Fibroblast of skin of abdomen (primary cell): Measurements from ENCODE around the gene DDX43.
"Not testable (repeated sequence)": the region's sequence is repeated elsewhere in the genome, so short reads cannot be mapped to it uniquely, and the experiment has no call there.

Experiments used
- DNase-seq: peaks from one replicate; pipeline ENCODE4 v3.0.0-alpha.2; 2013

The DDX43 gene

GRCh38 chr6:73388800-73389512 is 5.7 kb upstream of the DDX43 start:
- DNase-seq, result peak; percentile 58

- no peak for DNase-seq
These were observed 4.8 kb upstream of the DDX43 start for GRCh38 chr6:73389854-73390253.

DNA sequence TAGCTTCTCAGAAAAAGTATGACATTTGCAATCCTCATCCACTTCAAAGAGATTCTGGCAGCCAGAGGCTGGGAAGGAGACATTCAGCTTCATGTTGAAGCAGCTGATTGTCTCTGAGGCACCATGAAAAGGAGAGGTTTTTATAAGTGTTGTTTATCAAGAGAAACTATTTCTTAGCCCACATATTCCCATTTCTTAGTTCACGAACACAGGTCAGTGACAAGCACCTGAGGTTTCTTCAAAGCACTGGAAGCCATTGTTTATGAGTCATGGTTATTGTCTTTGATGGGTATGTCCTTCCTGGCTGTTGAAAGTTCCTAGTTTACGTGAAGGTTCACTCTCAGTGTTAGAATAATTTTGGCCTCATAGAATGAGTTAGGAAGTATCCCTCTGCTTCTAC is 3.0 kb upstream of the DDX43 start:
- no peak for DNase-seq

GRCh38 chr6:73392188-73392587 is 2.4 kb upstream of the DDX43 start:
- DNase-seq, result not testable (repeated sequence)

DNA sequence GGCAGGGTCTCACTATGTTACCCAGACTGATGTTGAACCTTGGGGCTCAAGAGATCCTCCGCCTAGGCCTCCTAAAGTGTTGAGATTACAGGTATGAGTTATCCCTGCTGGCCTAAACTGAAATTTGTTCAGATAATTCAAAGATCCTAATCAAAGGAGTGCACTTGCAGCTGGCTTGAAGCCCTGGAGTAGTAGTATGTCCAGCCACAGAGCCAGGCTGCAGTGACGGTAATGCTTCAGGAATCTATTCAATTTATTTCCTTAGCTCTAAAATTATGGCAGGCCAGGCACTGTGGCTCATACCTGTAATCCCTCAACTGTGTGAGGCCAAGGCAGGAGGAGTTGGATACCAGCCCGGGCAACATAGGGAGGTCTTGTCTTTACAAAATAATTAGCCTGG is 1.4 kb upstream of the DDX43 start:
- DNase-seq, result no peak

GRCh38 chr6:73395875-73396274 is 1.2 kb downstream of the DDX43 start:
- no peak for DNase-seq

GRCh38 chr6:73400656-73401055 is 6.0 kb downstream of the DDX43 start:
- no peak for DNase-seq

DNA sequence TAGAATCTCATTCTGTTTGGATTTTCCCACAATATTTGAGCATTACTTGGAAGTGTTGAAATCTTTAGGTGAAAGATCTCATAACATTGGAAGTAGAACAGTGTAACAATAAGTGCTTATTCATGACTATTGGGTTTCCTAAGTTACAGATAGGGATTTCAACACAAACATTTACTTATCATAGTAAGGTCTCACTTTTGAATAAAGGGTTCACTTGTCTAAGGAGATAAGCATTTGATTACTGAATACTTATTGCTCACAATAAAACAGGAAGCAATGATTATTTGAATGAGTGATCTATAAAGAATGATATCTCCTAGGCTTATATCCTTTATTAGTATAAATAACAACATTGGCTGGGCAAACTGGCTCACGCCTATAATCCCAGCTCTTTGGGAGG is 14.8 kb downstream of the DDX43 start:
- no peak for DNase-seq

GRCh38 chr6:73413102-73413501 is 18.5 kb downstream of the DDX43 start:
- DNase-seq, result no peak

GRCh38 chr6:73418081-73418741 is 23.6 kb downstream of the DDX43 start:
- peak; percentile 17 for DNase-seq

DNA sequence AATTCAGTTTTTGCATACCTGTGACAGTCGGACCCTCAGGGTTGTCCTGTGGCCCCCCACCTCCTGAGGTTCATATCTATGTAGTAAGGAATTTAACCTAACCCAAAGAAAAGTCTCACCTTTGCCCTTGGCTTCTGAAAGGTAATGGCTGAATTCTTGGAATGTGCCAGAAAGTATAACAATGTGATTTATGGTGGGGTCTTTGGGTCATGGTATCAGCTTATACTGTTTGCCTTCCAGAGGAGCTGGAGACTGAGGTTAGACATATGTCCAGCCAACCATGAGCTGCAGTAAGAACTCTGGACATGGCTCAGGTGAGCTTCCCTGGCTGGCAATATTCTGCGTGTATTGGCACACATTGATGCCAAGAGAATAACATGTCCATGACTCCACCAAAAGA is 26.9 kb downstream of the DDX43 start:
- no peak for DNase-seq

DNA sequence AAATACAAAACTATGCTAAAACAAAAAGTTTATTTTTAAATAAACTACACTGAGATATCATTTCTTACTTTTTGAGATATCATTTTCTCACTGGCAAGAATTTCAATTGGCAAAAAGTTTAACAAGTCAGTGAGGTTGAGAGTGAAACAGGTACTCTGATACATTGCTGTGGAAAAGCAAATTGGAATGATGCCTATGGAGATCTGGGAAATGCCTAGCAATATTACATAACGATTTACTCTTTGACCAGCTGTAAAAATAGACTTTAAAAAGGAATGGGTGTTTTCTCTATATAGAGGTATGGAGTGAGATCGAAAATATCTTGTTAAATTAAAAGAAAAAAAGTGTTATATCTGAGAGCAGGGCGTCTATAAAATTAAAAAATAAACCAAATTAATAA is 40.6 kb downstream of the DDX43 start:
- DNase-seq, result no peak

DNA sequence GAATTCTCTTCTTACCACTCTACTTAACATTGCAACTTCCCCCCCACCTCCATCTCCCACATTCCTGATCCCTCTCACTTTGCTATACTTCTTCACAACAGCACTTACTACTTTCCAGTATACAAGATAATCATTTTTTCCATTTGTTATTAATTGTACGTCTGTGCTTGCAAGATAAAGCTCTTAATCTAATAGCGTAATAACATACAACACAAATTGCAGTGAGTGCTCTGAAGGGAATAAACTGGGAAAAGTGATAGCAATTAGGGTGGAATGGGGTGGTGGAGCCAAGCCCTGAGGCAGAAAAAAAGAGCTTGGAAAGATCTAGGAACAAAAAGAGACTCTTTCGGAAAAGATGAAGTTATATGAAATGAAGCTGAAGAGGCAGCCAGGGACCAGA is 48.9 kb downstream of the DDX43 start:
- DNase-seq, result no peak

DNA sequence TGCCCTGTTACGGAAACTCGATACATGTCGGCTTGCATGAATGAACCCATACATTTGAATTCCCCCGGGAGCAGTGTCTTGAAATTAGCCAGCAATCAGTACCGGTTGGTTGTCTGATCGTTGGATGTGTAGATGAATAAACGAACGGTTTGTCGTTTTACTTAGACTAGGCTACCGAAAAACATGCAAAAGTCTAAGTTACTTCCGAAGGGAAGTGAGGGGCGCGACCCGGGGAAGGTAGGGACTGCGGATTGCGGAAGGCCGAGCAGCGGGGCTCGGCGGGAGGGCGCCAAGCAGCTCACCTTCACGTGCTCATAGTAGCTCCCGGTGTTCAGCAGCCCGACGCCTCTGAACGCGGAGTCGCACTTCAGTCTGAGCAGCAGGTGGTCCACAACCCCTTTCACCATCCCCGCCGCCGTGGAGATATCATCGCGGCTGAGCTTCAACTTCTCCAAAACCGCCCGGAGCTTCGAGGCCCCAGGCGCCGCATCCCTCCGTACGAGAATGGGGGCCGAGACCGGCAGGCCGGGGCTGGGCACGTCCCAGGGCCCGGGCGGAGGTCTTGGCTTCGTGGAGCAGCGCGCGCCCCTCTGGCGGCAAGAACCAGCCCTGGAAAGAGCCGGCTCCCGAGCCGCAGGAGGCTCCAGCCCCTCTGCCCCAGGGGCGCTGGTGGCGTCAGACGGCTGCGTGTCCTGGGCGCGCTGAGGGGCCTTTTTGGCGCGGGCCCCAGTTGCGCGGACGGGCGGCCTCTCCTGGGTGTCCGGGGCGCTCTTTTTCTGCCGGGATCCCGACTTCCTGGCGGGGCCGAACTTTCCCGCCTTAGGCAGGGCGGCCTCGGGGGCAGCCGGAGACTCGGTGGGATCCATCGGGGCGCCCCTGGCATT is 56.8 kb downstream of the DDX43 start:
- peak; percentile 56 for DNase-seq

- DNase-seq, result peak; percentile 65
These were observed 57.5 kb downstream of the DDX43 start, which contains the start of gene CGAS for GRCh38 chr6:73452107-73452461. CGAS (minus strand) TSS chr6:73452297; CDS start chr6:73452181, 116 bp downstream.

DNA sequence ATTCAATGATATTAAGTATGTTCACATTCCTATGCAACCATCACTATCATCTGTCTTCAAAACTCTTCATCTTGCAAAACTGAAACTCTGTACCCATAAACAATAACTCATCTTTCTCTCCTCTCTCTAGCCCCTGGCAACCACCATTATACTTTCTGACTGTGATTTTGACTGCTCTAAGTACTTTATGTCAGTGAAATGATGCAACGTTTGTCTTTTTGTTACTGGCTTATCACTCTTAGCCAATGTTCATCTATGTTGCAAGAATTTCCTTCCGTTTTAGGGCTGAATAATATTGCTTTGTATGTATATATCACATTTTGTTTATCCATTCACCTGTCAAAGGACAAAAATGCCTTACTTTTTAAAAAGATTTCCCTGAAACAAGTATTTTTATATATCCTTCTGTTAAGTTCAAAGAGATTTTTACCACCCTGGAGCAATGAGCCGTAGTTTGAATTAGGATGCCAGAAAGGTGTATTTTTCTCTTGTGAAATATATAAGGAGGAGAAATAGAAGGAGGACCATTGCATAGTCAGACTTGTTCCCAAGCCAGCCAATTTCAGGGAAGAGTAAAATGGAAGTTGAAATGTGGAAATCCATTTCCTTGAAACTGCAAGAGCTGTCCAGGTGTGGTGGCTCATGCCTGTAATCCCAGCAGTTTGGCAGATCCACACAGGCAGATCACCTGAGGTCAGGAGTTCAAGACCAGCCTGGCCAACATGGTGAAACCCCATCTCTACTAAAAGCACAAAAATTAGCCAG is 61.4 kb downstream of the DDX43 start:
- DNase-seq, result peak; percentile 3

GRCh38 chr6:73459474-73459873 is 64.8 kb downstream of the DDX43 start:
- DNase-seq, result peak; percentile 6

DNA sequence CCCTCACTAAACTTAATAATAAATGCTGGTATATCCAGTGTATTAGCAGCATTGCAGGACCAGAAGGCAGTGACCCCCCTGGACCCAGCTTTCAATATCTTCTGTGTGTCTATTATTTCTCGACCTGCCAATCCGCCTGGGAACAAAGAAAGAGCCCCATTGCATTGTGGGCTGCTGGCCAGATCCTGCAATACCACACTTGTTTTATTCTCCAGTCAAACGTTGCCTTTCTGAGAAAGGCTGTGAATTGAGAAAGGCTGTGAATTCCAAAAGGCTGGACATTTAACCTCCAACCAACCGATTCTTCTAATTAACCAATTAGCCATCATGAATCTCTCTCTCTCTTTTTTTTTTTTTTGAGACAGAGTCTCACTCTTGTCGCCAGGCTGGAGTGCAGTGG is 65.4 kb downstream of the DDX43 start:
- no peak for DNase-seq

DNA sequence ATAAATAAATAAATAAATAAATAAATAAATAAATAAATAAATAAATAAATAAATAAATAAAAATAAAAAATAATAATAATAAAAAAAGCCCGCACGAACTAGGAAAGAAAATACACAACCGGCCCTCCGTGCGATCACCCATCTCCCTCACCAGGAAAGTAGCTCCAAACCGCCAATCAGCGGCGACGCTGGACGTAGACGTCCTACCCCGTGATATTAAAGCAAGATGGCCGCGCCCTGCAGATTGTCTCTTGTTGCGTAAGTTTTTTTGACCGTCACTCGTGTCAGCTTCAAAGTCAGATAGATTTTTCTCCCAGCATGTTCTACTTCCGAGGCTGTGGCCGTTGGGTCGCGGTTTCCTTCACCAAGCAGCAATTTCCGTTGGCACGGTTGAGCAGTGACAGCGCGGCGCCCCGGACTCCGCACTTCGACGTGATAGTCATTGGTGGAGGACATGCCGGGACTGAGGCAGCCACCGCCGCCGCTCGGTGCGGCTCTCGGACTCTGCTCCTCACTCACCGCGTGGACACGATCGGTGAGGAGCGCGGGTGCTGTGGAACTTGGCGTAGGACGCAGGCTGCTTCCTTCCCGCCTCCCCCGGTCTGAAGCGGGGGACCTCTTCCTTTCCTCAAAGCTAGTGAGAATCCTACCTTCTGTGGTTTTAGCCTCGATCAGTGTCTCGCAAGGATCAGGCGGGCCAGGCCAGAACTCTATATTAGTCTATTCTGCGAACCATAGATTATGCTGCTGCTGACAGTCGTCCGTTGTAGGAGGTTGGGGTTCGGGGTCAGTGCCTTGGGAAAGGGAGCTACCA is 67.1 kb downstream of the DDX43 start, which contains the start of gene MTO1:
Gene MTO1 (plus strand): TSS at position 201 of the 814 bp plus-strand sequence. CDS start 118 bp downstream, at position 319.
- DNase-seq, result peak; percentile 92
